ENCODE measurements around the gene PCP4L1.

- TF ChIP-seq POLR2A (IDR thresholded peaks at IDR 0.05), result peak; percentile 30 to 49
- TF ChIP-seq, protein P1, sequence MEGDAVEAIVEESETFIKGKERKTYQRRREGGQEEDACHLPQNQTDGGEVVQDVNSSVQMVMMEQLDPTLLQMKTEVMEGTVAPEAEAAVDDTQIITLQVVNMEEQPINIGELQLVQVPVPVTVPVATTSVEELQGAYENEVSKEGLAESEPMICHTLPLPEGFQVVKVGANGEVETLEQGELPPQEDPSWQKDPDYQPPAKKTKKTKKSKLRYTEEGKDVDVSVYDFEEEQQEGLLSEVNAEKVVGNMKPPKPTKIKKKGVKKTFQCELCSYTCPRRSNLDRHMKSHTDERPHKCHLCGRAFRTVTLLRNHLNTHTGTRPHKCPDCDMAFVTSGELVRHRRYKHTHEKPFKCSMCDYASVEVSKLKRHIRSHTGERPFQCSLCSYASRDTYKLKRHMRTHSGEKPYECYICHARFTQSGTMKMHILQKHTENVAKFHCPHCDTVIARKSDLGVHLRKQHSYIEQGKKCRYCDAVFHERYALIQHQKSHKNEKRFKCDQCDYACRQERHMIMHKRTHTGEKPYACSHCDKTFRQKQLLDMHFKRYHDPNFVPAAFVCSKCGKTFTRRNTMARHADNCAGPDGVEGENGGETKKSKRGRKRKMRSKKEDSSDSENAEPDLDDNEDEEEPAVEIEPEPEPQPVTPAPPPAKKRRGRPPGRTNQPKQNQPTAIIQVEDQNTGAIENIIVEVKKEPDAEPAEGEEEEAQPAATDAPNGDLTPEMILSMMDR (IDR thresholded peaks at IDR 0.05), result no peak
Observed at GRCh38 chr1:161215076-161215475, 43.5 kb upstream of the PCP4L1 start, which contains the start of gene FCER1G.

All from adrenal gland (tissue), 5 donors.